SK-N-SH (cell line): ENCODE data around the gene USP14. TPM values are rescaled to one million over a fixed set of nuclear protein-coding genes. Genes with fewer than 3 reads are reported as not detected.

Experiments
- CTCF ChIA-PET: fragments of 300-600, 350-600 bp; formaldehyde crosslinking; extraction: SDS; loops from one replicate; lab custom pipeline; 2021; lab: Yijun Ruan, JAX
- POLR2A ChIA-PET: fragments of 350-600 bp; sonication (Branson Sonifier 250); formaldehyde crosslinking; extraction: SDS; loops from one replicate; lab custom pipeline; 2020; ENCODE audit warnings: antibody characterized with exemption, inconsistent platforms; lab: Yijun Ruan, JAX
- DNase-seq: peaks from one replicate; pipeline ENCODE4 v3.0.0; 2012
- H2AFZ ChIP-seq: fragments of 200-600 bp; sonication (generic); 2 replicates; pipeline ENCODE4 v1.8.1; 2016; ENCODE audit warnings: antibody characterized with exemption, mild to moderate bottlenecking, low read depth
- H3F3A ChIP-seq: fragments of 200-600 bp; sonication (generic); replicated peaks from 2 replicates; pipeline ENCODE3; 2016; ENCODE audit warnings: antibody characterized with exemption, mild to moderate bottlenecking; ENCODE audit not compliant: insufficient read depth
- H3K27ac ChIP-seq, 2 experiments: fragments of 200-500 bp in 1 of 2; fragments of 200-600 bp in 1 of 2; sonication (Bioruptor generic) in 1 of 2; sonication (generic), shearing (Covaris generic) in 1 of 2; 2 replicates each; pipeline versions ENCODE4 v1.5.1 to v1.6.1; 2014 to 2016; ENCODE audit warnings: low read depth in 2 of 2, inconsistent platforms in 1 of 2, low read length in 1 of 2, mild to moderate bottlenecking in 1 of 2, mixed read lengths in 1 of 2
- H3K27me3 ChIP-seq: fragments of 200-600 bp; sonication (generic), shearing (Covaris generic); 2 replicates; pipeline ENCODE4 v1.6.1; 2016; ENCODE audit warnings: mixed run types; ENCODE audit not compliant: insufficient read depth
- H3K36me3 ChIP-seq, 2 experiments: fragments of 200-500 bp in 1 of 2; fragments of 200-600 bp in 1 of 2; sonication (Bioruptor generic) in 1 of 2; sonication (generic) in 1 of 2; replicated peaks in 1 of 2; 2 replicates each; pipeline versions ENCODE3 to v1.5.1; 2014 to 2016; ENCODE audit warnings: low read length in 1 of 2, mild to moderate bottlenecking in 1 of 2; ENCODE audit not compliant: insufficient read depth in 2 of 2, control insufficient read depth in 1 of 2
- H3K4me1 ChIP-seq, 2 experiments: fragments of 200-500 bp in 1 of 2; fragments of 200-600 bp in 1 of 2; sonication (Bioruptor generic) in 1 of 2; sonication (generic), shearing (Covaris generic) in 1 of 2; 2 replicates each; pipeline versions ENCODE4 v1.5.1 to v1.6.1; 2014 to 2016; ENCODE audit warnings: low read depth in 1 of 2, low read length in 1 of 2, mixed run types in 1 of 2; ENCODE audit not compliant: insufficient read depth in 2 of 2, control insufficient read depth in 1 of 2
- H3K4me2 ChIP-seq: fragments of 200-600 bp; sonication (generic), shearing (Covaris generic); 2 replicates; pipeline ENCODE4 v1.6.1; 2017; ENCODE audit warnings: mixed run types
- H3K4me3 ChIP-seq, 2 experiments: fragments of 200-500 bp in 1 of 2; fragments of 200-600 bp in 1 of 2; sonication (Bioruptor generic) in 1 of 2; sonication (generic), shearing (Covaris generic) in 1 of 2; 2 replicates each; pipeline versions ENCODE4 v1.5.1 to v1.8.1; 2014 to 2016; ENCODE audit warnings: low read depth in 2 of 2, inconsistent platforms in 1 of 2, low read length in 1 of 2, mild to moderate bottlenecking in 1 of 2, mixed read lengths in 1 of 2, moderate library complexity in 1 of 2
- H3K79me2 ChIP-seq: fragments of 200-600 bp; sonication (generic); 2 replicates; pipeline ENCODE4 v1.8.1; 2017; ENCODE audit warnings: mild to moderate bottlenecking; ENCODE audit not compliant: insufficient read depth
- H3K9ac ChIP-seq: fragments of 200-600 bp; sonication (generic); 2 replicates; pipeline ENCODE4 v1.6.1; 2017; ENCODE audit warnings: mixed run types
- H3K9me2 ChIP-seq: fragments of 200-600 bp; sonication (generic); 2 replicates; pipeline ENCODE4 v1.6.1; 2017; ENCODE audit warnings: mixed run types
- H3K9me3 ChIP-seq: fragments of 200-600 bp; sonication (generic); 2 replicates; pipeline ENCODE4 v1.6.1; 2017; ENCODE audit warnings: mixed run types, mild to moderate bottlenecking, moderate library complexity
- H4K20me1 ChIP-seq: fragments of 200-600 bp; sonication (generic); 2 replicates; pipeline ENCODE4 v1.6.1; 2017; ENCODE audit warnings: mild to moderate bottlenecking, mixed run types; ENCODE audit not compliant: insufficient read depth
- CTCF ChIP-seq: fragments of 200-600 bp; sonication (generic); IDR thresholded peaks from 2 replicates; pipeline ENCODE4 v1.6.1; 2017; ENCODE audit warnings: antibody characterized with exemption, mild to moderate bottlenecking, moderate library complexity
- ELF1 ChIP-seq: IDR thresholded peaks from 2 replicates; pipeline ENCODE4 v1.4.0; 2012
- EP300 ChIP-seq, 2 experiments: IDR thresholded peaks; 2 replicates each; pipeline versions ENCODE4 v1.4.0 to v1.6.1; 2012; ENCODE audit warnings: borderline replicate concordance in 1 of 2, low read depth in 1 of 2, low read length in 1 of 2
- EZH2phosphoT487 ChIP-seq: fragments of 200-600 bp; sonication (generic); IDR thresholded peaks from 2 replicates; pipeline ENCODE4 v1.6.1; 2017; ENCODE audit warnings: low read depth, mixed run types, mild to moderate bottlenecking, antibody characterized with exemption, moderate library complexity, borderline replicate concordance
- FOSL2 ChIP-seq: IDR thresholded peaks from 2 replicates; pipeline ENCODE4 v1.4.0; 2012; ENCODE audit warnings: low read depth, mild to moderate bottlenecking, moderate library complexity, borderline replicate concordance
- FOXJ3 ChIP-seq: sonication (generic); formaldehyde crosslinking; IDR thresholded peaks from 2 replicates; pipeline ENCODE4 v1.5.1; 2020; ENCODE audit warnings: mild to moderate bottlenecking, missing genetic modification reagents
- GABPA ChIP-seq: IDR thresholded peaks from 2 replicates; pipeline ENCODE4 v1.4.0; 2012; ENCODE audit warnings: low read depth, mild to moderate bottlenecking
- GATA2 ChIP-seq: sonication (generic); formaldehyde crosslinking; IDR thresholded peaks from 2 replicates; pipeline ENCODE4 v1.5.0; 2020; ENCODE audit warnings: mild to moderate bottlenecking, missing genetic modification reagents
- IRF3 ChIP-seq: fragments of 150-350 bp; IDR thresholded peaks from 2 replicates; pipeline ENCODE4 v1.6.1; 2016; ENCODE audit warnings: mild to moderate bottlenecking, low read depth, low read length
- MEF2A ChIP-seq: IDR thresholded peaks from 2 replicates; pipeline ENCODE4 v1.4.0; 2012; ENCODE audit warnings: low read depth, borderline replicate concordance
- PBX3 ChIP-seq: IDR thresholded peaks from 2 replicates; pipeline ENCODE4; 2012
- RCOR1 ChIP-seq: fragments of 150-350 bp; IDR thresholded peaks from 2 replicates; pipeline ENCODE4 v1.6.1; 2017; ENCODE audit warnings: antibody characterized with exemption, low read length
- RFX5 ChIP-seq: IDR thresholded peaks from 2 replicates; pipeline ENCODE4 v1.6.1; 2012; ENCODE audit warnings: mild to moderate bottlenecking, improper control_type of control experiment, low read length
- SIN3A ChIP-seq: IDR thresholded peaks from 2 replicates; pipeline ENCODE4 v1.6.1; 2012; ENCODE audit warnings: low read depth, mild to moderate bottlenecking, low read length, moderate library complexity, borderline replicate concordance
- SMC3 ChIP-seq: IDR thresholded peaks from 2 replicates; pipeline ENCODE4 v1.6.1; 2012; ENCODE audit warnings: low read depth, low read length, improper control_type of control experiment
- TAF1 ChIP-seq: IDR thresholded peaks from 2 replicates; pipeline ENCODE4 v1.6.1; 2012; ENCODE audit warnings: low read depth, mild to moderate bottlenecking, low read length, moderate library complexity, borderline replicate concordance
- TEAD4 ChIP-seq: IDR thresholded peaks from 2 replicates; pipeline ENCODE4 v1.4.0; 2012; ENCODE audit warnings: mild to moderate bottlenecking, borderline replicate concordance; ENCODE audit not compliant: insufficient read depth
- USF1 ChIP-seq: IDR thresholded peaks from 2 replicates; pipeline ENCODE4 v1.4.0; 2012; ENCODE audit warnings: low read depth, borderline replicate concordance
- USF2 ChIP-seq: fragments of 150-350 bp; IDR thresholded peaks from 2 replicates; pipeline ENCODE4 v1.6.1; 2017; ENCODE audit warnings: antibody characterized with exemption, low read length, low read depth, borderline replicate concordance
- WGBS: methylation state at CpG from one replicate; pipeline ENCODE4 v1.1.6; 2017; ENCODE audit warnings: low lambda C conversion rate; 5-methylcytosine and 5-hydroxymethylcytosine counted together
- polyA plus RNA-seq, 3 experiments: library from polyadenylated mRNA; depleted of rRNA; stranded (reverse); fragments of >200 nt; gene quantifications; 2 replicates each; pipeline ENCODE4 v1.2.3, GENCODE V29; 2012

USP14 gene
- polyA plus RNA-seq, 1 of the 3 experiments (the other 2 are of a cell fraction): 22.0 TPM

GRCh38 chr18:192801-193200 is 34.4 kb downstream of the USP14 start:
- no peak overlapping the region for H3K4me2 ChIP-seq
- 97% methylated on average over 7 of the region's 7 CpGs for WGBS
- ChIA-PET CTCF (no interaction called here), POLR2A (no interaction called here)
- H3K9me3 ChIP-seq: no peaks in the 10 kb centered on the region
- no peaks in the 10 kb centered on the region for H3K9me2 ChIP-seq
- no peaks in the 10 kb centered on the region for H3K27me3 ChIP-seq
- H3K4me1 ChIP-seq: peaks cover 0 to 5% of the 10 kb centered on the region in 2 experiments; a peak in 2 of 4 replicates
- H3K36me3 ChIP-seq: peaks cover 16 to 38% of the 10 kb centered on the region in 2 experiments
- peaks cover 58% of the 10 kb centered on the region for H3K79me2 ChIP-seq
- no peak overlapping the region for H3K4me3 ChIP-seq
- no peaks in the 10 kb centered on the region for H3F3A ChIP-seq
- H3K9ac ChIP-seq: no peak overlapping the region
- no peak overlapping the region for H2AFZ ChIP-seq
- TF ChIP-seq ELF1: no peak
- TF ChIP-seq FOSL2: no peak
- no peak for TF ChIP-seq FOXJ3 (CRISPR knock-in tag)
- no peak for TF ChIP-seq EP300 (IDR thresholded peaks at IDR 0.05; ENCODE audit: borderline replicate concordance in 1 of 2, low read depth in 1 of 2, low read length in 1 of 2)
- no peak for TF ChIP-seq MEF2A
- TF ChIP-seq IRF3: no peak
- no peak for TF ChIP-seq RCOR1
- no peak for TF ChIP-seq CTCF
- no peak for TF ChIP-seq EZH2phosphoT487
- TF ChIP-seq GATA2 (CRISPR knock-in tag): no peak
- no peak for TF ChIP-seq GABPA
- TF ChIP-seq SIN3A: no peak
- no peak for TF ChIP-seq USF2
- TF ChIP-seq TAF1: no peak
- TF ChIP-seq PBX3: no peak
- TF ChIP-seq SMC3: no peak
- TF ChIP-seq RFX5: no peak
- TF ChIP-seq TEAD4: no peak
- no peak for TF ChIP-seq USF1
- H3K27ac ChIP-seq: no peak overlapping the region
- DNase-seq: no peak
- no peaks in the 10 kb centered on the region for H4K20me1 ChIP-seq
